Stimulated activated CD8-positive, alpha-beta memory T cell treated with anti-CD3 and anti-CD28 coated beads, Interleukin-4, amount 100 ng/mL, for 4 hours (primary cell): ENCODE results near the gene TPSB2.

Experiments
- DNase-seq, 2 donors: peaks; one replicate each; pipeline ENCODE4 v3.0.0-alpha.2; 2020; ENCODE audit warnings: low read depth in 2 of 2, low spot score in 1 of 2

TPSB2 gene

GRCh38 chr16:1220841-1221627 lies 8.9 kb downstream of the TPSB2 start:
- no peak for DNase-seq

GRCh38 chr16:1220098-1220728 lies 9.8 kb downstream of the TPSB2 start:
- DNase-seq: no peak

GRCh38 chr16:1218930-1219611 lies 10.9 kb downstream of the TPSB2 start:
- no peak for DNase-seq

- no peak for DNase-seq
Observed at GRCh38 chr16:1218061-1218929, 11.7 kb downstream of the TPSB2 start.

- DNase-seq: no peak
Observed at GRCh38 chr16:1217526-1217925, 12.5 kb downstream of the TPSB2 start.

- DNase-seq: no peak
Observed at GRCh38 chr16:1216681-1217400, 13.1 kb downstream of the TPSB2 start.

- no peak for DNase-seq
Observed at GRCh38 chr16:1216296-1216619, 13.7 kb downstream of the TPSB2 start.

GRCh38 chr16:1215574-1216295 lies 14.2 kb downstream of the TPSB2 start:
- no peak for DNase-seq

- no peak for DNase-seq
Observed at GRCh38 chr16:1214719-1215118, 15.3 kb downstream of the TPSB2 start.

GRCh38 chr16:1213796-1214372 lies 16.1 kb downstream of the TPSB2 start:
- DNase-seq: no peak

GRCh38 chr16:1213231-1213630 lies 16.8 kb downstream of the TPSB2 start:
- no peak for DNase-seq

GRCh38 chr16:1212616-1213194 lies 17.3 kb downstream of the TPSB2 start:
- no peak for DNase-seq

GRCh38 chr16:1211451-1212268 lies 18.3 kb downstream of the TPSB2 start:
- DNase-seq: no peak

GRCh38 chr16:1210461-1210860 lies 19.5 kb downstream of the TPSB2 start:
- DNase-seq: no peak

GRCh38 chr16:1209081-1209480 lies 20.9 kb downstream of the TPSB2 start:
- DNase-seq: no peak

- DNase-seq: no peak
Observed at GRCh38 chr16:1208239-1208830, 21.6 kb downstream of the TPSB2 start.

- no peak for DNase-seq
Observed at GRCh38 chr16:1206786-1207185, 23.2 kb downstream of the TPSB2 start.

GRCh38 chr16:1206326-1206725 lies 23.7 kb downstream of the TPSB2 start:
- no peak for DNase-seq
